Occipital lobe (tissue), 2 donors: ENCODE results near the gene PRAMEF9. TPM values are rescaled to one million over a fixed set of nuclear protein-coding genes. Genes with fewer than 3 reads are reported as not detected.
"Not testable (repeated sequence)": the region's sequence is repeated elsewhere in the genome, so short reads cannot be mapped to it uniquely, and the experiment has no call there.

Experiments
- DNase-seq: peaks from one replicate; lab custom pipeline; 2025; lab: John Stamatoyannopoulos, UW
- total RNA-seq: library from RNA; depleted of rRNA; stranded (reverse); fragments of >200 nt; gene quantifications from one replicate; pipeline ENCODE4 v1.2.3, GENCODE V29; 2014

PRAMEF9 gene
- total RNA-seq = not detected

GRCh38 chr1:13171548-13171947 is at the start of gene PRAMEF9:
Gene PRAMEF9 (plus strand): TSS chr1:13171848. CDS start chr1:13175281, 3,433 bp downstream.
- not testable (repeated sequence) for DNase-seq

GRCh38 chr1:13155909-13156308 is 15.7 kb upstream of the PRAMEF9 start, which contains the start of gene PRAMEF26:
Gene PRAMEF26 (minus strand): TSS chr1:13156009. CDS start chr1:13153095, 2,914 bp downstream.
- DNase-seq = not testable (repeated sequence)

GRCh38 chr1:13165531-13165930 is 6.1 kb upstream of the PRAMEF9 start, which contains the start of gene HNRNPCL4:
Gene HNRNPCL4 (minus strand): TSS chr1:13165631. CDS start chr1:13165467, 164 bp downstream.
- not testable (repeated sequence) for DNase-seq

- not testable (repeated sequence) for DNase-seq
Measured at GRCh38 chr1:13201309-13201708, 29.7 kb downstream of the PRAMEF9 start, which contains the start of gene PRAMEF13. Gene PRAMEF13 (minus strand): TSS chr1:13201409. CDS start chr1:13199589, 1,820 bp downstream.

- DNase-seq = not testable (repeated sequence)
Measured at GRCh38 chr1:13208712-13209111, 37.1 kb downstream of the PRAMEF9 start.

GRCh38 chr1:13216619-13217018 is 45.0 kb downstream of the PRAMEF9 start:
- not testable (repeated sequence) for DNase-seq

- DNase-seq = not testable (repeated sequence)
Measured at GRCh38 chr1:13219203-13219602, 47.6 kb downstream of the PRAMEF9 start.

GRCh38 chr1:13222788-13223187 is 51.1 kb downstream of the PRAMEF9 start:
- DNase-seq = not testable (repeated sequence)

GRCh38 chr1:13224480-13225060 is 52.9 kb downstream of the PRAMEF9 start:
- DNase-seq = no peak

- not testable (repeated sequence) for DNase-seq
Measured at GRCh38 chr1:13225675-13226204, 54.1 kb downstream of the PRAMEF9 start, which contains the start of gene PRAMEF18. Gene PRAMEF18 (minus strand): TSS chr1:13226154. CDS start chr1:13226106, 48 bp downstream.

GRCh38 chr1:13227271-13228055 is 55.8 kb downstream of the PRAMEF9 start:
- not testable (repeated sequence) for DNase-seq

- no peak for DNase-seq
Measured at GRCh38 chr1:13228343-13228781, 56.7 kb downstream of the PRAMEF9 start.

Other genes with a start within 250 kb of the PRAMEF9 start
- not detected for gene PRAMEF6, start 224.3 kb upstream of the PRAMEF9 start, total RNA-seq
- not detected for gene PRAMEF27, start 115.3 kb upstream of the PRAMEF9 start, total RNA-seq
- not detected for gene HNRNPCL3, start 111.1 kb upstream of the PRAMEF9 start, total RNA-seq
- not detected for gene PRAMEF25, start 101.1 kb upstream of the PRAMEF9 start, total RNA-seq
- not detected for gene HNRNPCL2, start 55.0 kb upstream of the PRAMEF9 start, total RNA-seq
- not detected for gene PRAMEF26, start 15.8 kb upstream of the PRAMEF9 start, total RNA-seq
- not detected for gene HNRNPCL4, start 6.2 kb upstream of the PRAMEF9 start, total RNA-seq
- not detected for gene PRAMEF13, start 29.6 kb downstream of the PRAMEF9 start, total RNA-seq
- gene PRAMEF18, start 54.3 kb downstream of the PRAMEF9 start, total RNA-seq = not detected
- not detected for gene PRAMEF5, start 82.3 kb downstream of the PRAMEF9 start, total RNA-seq
- not detected for gene PRAMEF8, start 113.3 kb downstream of the PRAMEF9 start, total RNA-seq
- not detected for gene PRAMEF33, start 131.7 kb downstream of the PRAMEF9 start, total RNA-seq
- gene PRAMEF15, start 143.7 kb downstream of the PRAMEF9 start, total RNA-seq = not detected
- not detected for gene PRAMEF14, start 175.3 kb downstream of the PRAMEF9 start, total RNA-seq
- gene PRAMEF19, start 200.1 kb downstream of the PRAMEF9 start, total RNA-seq = not detected
- not detected for gene PRAMEF17, start 217.8 kb downstream of the PRAMEF9 start, total RNA-seq
- not detected for gene PRAMEF20, start 238.6 kb downstream of the PRAMEF9 start, total RNA-seq